ENCODE results near the gene PROSER2.

GRCh38 chr10:11795101-11795920 is 27.8 kb upstream of the PROSER2 start:
- TF ChIP-seq CTCF (IDR thresholded peaks at IDR 0.05) (no peak), POLR2A (IDR thresholded peaks at IDR 0.05) (no peak)

Measured in body of pancreas (tissue), 4 donors.